ENCODE measurements around the gene TEX47.

The TEX47 gene

DNA sequence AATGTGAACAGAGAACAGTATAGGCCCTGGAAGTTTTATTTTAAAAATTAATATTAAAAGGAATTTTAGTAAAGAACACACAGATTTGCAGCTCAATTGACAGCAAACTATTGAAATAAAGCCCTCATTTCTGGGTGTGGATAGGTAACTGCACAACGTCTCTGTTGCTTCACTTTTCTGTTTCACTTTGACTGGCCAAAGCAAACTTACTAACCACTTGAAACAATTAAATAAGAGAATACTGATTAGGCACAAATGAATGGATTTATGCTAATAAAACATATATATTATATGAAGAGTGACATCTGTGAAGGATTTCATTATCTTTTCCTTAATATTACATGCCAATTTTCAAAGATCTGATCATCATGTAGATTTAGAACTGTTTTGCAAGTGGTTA, 24.1 kb downstream of the TEX47 start:
- no peaks in the 10 kb centered on the region for H3K4me1 ChIP-seq (ENCODE audit: insufficient read depth, poor library complexity, severe bottlenecking)
- H3K4me3 ChIP-seq (ENCODE audit: severe bottlenecking), result no peak overlapping the region
- DNase-seq (ENCODE audit: low spot score) (no peak), ATAC-seq (ENCODE audit: low read depth) (no peak)
- H3K36me3 ChIP-seq (ENCODE audit: low read depth), result no peaks in the 10 kb centered on the region
- H3K27me3 ChIP-seq (ENCODE audit: insufficient read depth, poor library complexity, severe bottlenecking), result peaks cover 12% of the 10 kb centered on the region
- H3K9me3 ChIP-seq (ENCODE audit: severe bottlenecking), result no peaks in the 10 kb centered on the region
- no peak overlapping the region for H3K27ac ChIP-seq (ENCODE audit: poor library complexity, severe bottlenecking)
- TF ChIP-seq, protein P1, sequence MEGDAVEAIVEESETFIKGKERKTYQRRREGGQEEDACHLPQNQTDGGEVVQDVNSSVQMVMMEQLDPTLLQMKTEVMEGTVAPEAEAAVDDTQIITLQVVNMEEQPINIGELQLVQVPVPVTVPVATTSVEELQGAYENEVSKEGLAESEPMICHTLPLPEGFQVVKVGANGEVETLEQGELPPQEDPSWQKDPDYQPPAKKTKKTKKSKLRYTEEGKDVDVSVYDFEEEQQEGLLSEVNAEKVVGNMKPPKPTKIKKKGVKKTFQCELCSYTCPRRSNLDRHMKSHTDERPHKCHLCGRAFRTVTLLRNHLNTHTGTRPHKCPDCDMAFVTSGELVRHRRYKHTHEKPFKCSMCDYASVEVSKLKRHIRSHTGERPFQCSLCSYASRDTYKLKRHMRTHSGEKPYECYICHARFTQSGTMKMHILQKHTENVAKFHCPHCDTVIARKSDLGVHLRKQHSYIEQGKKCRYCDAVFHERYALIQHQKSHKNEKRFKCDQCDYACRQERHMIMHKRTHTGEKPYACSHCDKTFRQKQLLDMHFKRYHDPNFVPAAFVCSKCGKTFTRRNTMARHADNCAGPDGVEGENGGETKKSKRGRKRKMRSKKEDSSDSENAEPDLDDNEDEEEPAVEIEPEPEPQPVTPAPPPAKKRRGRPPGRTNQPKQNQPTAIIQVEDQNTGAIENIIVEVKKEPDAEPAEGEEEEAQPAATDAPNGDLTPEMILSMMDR (IDR thresholded peaks at IDR 0.05; ENCODE audit: poor library complexity, severe bottlenecking), result no peak

DNA sequence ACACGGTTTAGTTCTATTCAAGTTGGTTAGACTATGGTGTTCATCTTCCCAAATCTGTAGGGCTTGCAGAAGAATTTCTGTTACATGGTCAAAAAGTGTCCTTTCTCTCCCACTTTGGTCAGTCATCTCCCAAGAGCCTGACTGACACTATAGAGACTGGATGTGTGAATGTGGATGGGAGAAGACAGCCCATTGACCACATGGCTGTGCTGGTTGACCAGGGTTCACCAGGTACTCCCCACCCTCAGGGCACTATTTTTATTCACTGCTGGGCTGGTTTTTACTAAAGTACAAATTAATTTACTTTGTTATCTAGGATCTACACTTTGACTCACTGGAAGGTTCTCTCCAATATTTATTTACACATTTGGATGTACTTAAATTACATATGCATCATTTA, 33.8 kb downstream of the TEX47 start:
- ATAC-seq (ENCODE audit: low read depth) (no peak), DNase-seq (ENCODE audit: low spot score) (no peak)
- Histone ChIP-seq H3K4me3 (ENCODE audit: severe bottlenecking) (no peak overlapping the region), H3K9me3 (ENCODE audit: severe bottlenecking) (no peaks in the 10 kb centered on the region), H3K36me3 (ENCODE audit: low read depth) (no peaks in the 10 kb centered on the region), H3K4me1 (ENCODE audit: insufficient read depth, poor library complexity, severe bottlenecking) (no peaks in the 10 kb centered on the region), H3K27ac (ENCODE audit: poor library complexity, severe bottlenecking) (no peak overlapping the region), H3K27me3 (ENCODE audit: insufficient read depth, poor library complexity, severe bottlenecking) (peaks cover 78% of the 10 kb centered on the region)
- TF ChIP-seq, protein P1 (IDR thresholded peaks at IDR 0.05; ENCODE audit: poor library complexity, severe bottlenecking), result no peak

DNA sequence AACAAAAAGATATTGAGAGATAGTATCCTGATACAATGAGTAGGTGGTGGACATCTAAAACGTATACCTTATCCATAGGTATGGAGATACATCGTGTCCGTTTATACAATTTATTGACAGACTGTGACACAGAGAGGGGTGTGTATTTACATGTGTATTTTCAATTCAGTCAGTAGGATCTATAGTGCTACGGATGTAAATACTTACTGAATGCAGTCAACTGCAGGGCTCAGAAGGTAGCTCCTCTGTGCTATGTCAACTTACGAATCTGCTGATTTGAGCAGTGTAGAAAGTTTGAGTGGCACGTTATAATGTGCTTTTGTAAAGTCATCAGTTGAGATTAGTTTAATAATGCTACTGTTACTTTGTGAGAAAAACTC, 35.4 kb downstream of the TEX47 start:
- H3K27ac ChIP-seq (ENCODE audit: poor library complexity, severe bottlenecking), result no peak overlapping the region
- no peaks in the 10 kb centered on the region for H3K9me3 ChIP-seq (ENCODE audit: severe bottlenecking)
- no peak for DNase-seq (ENCODE audit: low spot score)
- TF ChIP-seq, protein P1 (IDR thresholded peaks at IDR 0.05; ENCODE audit: poor library complexity, severe bottlenecking), result no peak
- no peak overlapping the region for H3K4me3 ChIP-seq (ENCODE audit: severe bottlenecking)
- peaks cover 86% of the 10 kb centered on the region for H3K27me3 ChIP-seq (ENCODE audit: insufficient read depth, poor library complexity, severe bottlenecking)
- H3K36me3 ChIP-seq (ENCODE audit: low read depth), result no peaks in the 10 kb centered on the region
- H3K4me1 ChIP-seq (ENCODE audit: insufficient read depth, poor library complexity, severe bottlenecking), result no peaks in the 10 kb centered on the region
- no peak for ATAC-seq (ENCODE audit: low read depth)

DNA sequence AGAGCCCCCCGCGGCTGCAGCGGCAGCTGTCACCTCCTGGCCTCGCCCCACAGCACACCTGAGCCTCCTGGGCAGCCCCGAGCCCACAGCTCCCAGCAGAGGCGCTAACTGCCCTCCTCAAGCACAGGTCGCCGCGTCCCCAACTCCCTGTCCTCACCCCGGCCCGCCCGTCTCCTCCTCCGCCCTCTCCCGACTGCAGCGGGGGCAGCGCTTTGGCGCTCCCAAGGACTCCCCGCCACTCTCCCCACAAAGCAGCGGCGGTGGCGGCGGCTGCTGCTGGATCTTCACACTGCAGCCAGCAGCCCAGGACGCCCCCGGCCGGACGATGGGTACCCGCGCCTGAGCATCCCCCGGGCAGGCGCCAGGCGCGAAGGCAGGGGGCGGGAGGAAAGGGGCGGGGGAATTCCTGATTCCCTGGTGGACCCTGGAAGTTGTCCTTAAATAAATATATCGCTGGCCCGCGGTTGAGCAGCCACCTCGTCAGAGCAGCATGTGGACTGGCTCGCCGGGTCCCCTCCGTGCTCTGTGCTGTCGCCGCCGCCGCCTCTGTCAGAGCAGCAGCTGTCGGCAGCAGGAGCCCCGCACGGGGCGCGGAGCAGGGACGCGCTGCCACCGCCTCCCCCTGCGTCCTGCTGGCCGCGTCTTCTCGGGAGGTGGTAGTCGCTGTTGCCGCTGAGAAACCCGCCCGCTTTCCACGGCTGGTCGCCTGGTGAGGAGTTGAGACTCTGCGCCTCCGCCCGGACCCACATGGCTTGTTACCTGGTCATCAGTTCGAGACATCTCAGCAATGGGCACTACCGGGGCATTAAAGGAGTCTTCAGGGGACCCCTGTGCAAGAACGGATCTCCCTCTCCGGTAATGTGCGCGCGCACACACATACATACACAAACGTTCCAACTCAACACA, 36.1 kb downstream of the TEX47 start, which contains the start of gene ZNF804B:
Gene ZNF804B (plus strand): TSS at position 471 of the 906 bp plus-strand sequence. CDS start 277 bp downstream, at position 748.
- Histone ChIP-seq H3K27me3 (ENCODE audit: insufficient read depth, poor library complexity, severe bottlenecking) (peaks cover 80% of the 10 kb centered on the region), H3K36me3 (ENCODE audit: low read depth) (no peaks in the 10 kb centered on the region), H3K4me1 (ENCODE audit: insufficient read depth, poor library complexity, severe bottlenecking) (no peaks in the 10 kb centered on the region), H3K27ac (ENCODE audit: poor library complexity, severe bottlenecking) (no peak within 1 kb of the TSS), H3K4me3 (ENCODE audit: severe bottlenecking) (no peak within 1 kb of the TSS), H3K9me3 (ENCODE audit: severe bottlenecking) (no peaks in the 10 kb centered on the region)
- TF ChIP-seq, protein P1 (IDR thresholded peaks at IDR 0.05; ENCODE audit: poor library complexity, severe bottlenecking), result no peak
- DNase-seq (ENCODE audit: low spot score) (peak; percentile 29), ATAC-seq (ENCODE audit: low read depth) (peak; percentile 57)
